Hematopoietic multipotent progenitor cell (in vitro differentiated cells): ENCODE results near the gene TCF19. TPM values are rescaled to one million over a fixed set of nuclear protein-coding genes. Genes with fewer than 3 reads are reported as not detected.

ENCODE experiments used
- DNase-seq, 3 donors: peaks; one replicate each; pipeline ENCODE4 v3.0.0-alpha.2; 2011 to 2015; ENCODE audit warnings: low read depth in 2 of 3, low spot score in 2 of 3
- small RNA-seq: library from RNA; depleted of rRNA; stranded (forward); fragments of <200 nt; gene quantifications from one replicate; pipeline ENCODE3, GENCODE V24; 2012
- total RNA-seq: library from RNA; depleted of rRNA; stranded (reverse); fragments of >200 nt; gene quantifications from one replicate; pipeline ENCODE4 v1.2.3, GENCODE V29; 2012

TCF19 gene
- total RNA-seq, 1 donor, result 12.4 TPM

DNA sequence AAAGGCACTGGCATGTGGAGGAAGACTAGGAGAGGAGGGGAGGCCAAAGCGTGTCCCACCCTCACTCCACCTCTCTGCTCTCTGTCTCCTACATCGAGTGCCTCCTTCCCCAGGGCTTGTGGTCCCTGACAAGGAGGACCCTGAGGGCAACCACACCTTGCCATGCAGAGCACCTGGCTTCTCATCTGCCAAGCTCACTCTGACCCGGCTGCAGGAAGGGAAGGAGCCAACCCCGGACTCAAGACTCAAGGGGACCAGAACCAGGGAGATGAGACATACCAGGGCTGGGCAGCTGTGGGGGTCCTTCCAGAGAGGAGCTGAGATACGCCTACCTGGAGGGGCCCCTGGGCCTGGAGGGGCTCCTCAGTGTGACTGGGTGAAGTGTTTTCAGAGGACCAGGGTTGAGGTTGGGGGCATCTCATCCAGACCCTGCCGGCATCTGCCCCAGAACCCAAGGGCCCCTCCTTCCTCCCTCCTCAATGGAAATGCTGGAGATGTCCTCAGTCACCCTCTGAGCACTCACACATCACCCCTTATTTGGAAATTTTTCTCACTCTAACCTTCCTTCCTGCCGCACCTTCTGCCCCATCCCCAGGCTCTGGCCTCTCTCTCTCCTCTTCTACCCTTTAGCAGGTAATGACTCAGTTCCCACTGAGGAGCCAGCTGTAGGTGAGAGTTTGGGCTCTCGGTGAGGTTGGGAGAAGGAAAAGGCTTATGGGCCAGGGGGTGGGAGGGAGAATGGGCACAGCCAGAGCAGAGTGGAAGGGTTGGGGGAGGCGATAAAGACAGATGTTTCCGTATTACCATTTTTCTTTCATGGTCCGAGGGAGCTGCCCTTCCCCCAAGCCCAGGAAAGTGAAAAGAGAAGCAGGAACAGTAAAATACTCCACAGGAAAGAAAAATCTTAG lies 44.1 kb downstream of the TCF19 start:
- peak in 2 of 3 donors; percentile 33 to 40 for DNase-seq

DNA sequence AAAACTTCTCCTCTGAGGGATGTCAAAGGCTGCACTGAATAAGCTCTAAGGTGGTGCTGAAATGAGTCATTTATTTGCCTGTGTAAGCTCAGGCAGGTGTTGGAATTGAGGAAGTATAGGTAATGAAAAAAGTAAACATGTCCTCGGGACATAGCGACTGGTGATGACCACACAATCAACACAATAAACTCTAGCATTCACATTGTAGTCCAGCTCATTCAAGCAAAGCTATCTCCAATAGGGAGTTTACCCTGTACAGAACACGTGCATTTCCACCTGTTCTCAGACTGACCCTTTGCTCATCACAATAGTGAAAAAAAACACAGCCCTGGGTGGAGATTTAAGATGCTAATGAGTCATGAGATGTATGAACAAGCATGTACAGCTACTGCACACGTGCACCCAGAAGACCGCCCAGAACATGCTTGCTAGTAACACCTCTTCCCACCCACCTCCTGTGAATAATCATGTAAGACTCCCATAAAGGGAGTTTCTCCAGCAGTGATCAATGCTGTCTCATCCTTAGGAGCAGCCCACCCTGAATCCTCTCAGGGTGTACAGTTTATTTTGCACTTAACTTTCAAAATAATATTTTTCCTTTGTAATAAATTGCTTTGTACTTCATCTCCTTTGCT lies 45.1 kb downstream of the TCF19 start:
- DNase-seq, result peak; percentile 38 to 79 (median 75)

DNA sequence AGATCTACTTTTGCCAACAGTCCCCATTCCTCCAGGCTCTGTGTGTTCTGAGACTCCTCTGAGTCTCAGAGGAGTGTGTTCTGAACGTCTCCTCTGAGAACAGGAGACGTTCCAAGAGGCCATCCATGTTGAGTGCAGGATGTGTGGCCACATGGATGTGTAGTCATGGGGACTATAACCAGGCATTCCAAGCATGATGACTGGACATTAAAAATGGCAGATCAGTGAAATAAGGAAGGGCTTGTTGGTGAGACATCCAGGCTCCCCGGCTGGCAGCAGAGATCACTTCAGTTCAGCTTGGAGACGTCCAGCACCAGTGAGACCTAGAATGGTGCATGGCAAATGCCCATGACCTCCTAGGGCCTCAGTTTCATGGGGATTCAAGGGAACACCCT lies 46.4 kb downstream of the TCF19 start:
- no peak for DNase-seq

DNA sequence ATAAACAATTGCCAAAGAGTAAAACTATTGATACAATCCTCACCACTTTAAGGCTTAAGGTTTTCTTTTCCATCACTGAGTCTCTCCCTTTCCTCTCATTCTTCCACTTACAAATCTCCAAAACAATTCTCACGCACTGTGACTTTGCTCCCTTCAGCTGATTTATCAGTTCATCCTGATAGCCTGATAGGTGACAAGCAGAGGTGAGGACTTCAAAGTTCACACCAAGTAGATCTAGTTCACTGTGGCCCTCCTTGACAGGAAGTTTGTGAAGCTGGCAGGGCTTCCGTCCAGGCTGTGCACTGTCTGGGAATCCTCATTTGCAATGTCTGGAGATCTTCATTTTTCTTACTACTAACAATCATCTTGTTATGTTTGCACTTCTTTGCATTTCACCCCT lies 47.2 kb downstream of the TCF19 start:
- no peak for DNase-seq

DNA sequence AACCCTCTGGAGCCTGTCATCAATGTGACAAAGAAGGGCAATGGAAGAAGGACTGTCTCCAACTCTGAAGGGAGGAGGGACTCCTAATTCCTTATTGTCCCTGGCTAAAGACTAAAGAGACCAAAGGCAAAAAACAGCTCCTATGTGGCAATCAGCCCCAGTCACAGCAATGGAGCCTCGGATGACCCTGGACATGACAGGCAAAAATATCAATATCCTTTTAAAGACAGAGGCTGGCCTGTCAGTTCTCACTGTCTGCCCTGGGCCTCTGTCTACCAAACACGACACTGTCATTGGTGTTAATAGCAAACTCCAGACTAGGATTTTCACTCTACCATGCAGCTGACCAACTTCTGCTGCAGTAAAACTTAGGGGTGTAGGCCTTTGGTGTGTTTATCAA lies 50.1 kb downstream of the TCF19 start:
- no peak for DNase-seq

DNA sequence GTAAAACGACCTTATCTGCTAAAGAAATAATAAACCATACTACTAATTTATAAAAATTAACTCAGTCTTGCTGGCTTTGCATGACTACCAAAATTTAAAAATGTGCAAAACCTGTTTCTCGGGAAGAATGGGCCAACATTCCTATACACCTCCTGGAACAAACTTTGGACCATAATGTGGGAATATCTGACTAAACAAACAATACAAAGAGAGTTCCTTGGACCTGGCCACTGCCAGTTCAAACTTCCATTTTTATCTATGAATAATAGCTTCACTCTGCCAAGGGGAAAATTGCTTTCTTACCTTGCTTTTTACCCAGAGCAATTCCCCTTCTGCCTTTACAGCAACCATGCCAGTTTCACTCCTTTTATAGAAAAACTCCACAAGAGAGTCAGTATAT lies 50.7 kb downstream of the TCF19 start:
- DNase-seq, result no peak

DNA sequence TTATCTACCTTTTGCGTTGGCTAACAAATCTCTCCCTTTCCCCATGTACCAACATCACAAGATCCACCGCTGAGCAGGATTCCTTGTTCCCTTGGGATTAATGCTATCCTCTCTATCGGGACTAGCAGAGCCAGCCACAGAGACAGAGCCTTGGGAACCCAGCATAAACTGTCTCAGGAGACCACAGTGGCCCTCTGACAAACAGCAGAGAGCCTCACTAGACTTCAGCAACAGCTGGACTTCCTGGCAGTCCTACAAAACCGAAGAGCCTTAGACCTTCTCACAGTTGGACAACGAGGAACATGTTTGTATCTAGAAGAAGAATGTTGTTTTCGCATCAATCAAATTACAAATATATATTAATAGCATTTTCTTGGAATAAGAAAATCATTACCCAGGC lies 51.7 kb downstream of the TCF19 start:
- DNase-seq, result no peak

DNA sequence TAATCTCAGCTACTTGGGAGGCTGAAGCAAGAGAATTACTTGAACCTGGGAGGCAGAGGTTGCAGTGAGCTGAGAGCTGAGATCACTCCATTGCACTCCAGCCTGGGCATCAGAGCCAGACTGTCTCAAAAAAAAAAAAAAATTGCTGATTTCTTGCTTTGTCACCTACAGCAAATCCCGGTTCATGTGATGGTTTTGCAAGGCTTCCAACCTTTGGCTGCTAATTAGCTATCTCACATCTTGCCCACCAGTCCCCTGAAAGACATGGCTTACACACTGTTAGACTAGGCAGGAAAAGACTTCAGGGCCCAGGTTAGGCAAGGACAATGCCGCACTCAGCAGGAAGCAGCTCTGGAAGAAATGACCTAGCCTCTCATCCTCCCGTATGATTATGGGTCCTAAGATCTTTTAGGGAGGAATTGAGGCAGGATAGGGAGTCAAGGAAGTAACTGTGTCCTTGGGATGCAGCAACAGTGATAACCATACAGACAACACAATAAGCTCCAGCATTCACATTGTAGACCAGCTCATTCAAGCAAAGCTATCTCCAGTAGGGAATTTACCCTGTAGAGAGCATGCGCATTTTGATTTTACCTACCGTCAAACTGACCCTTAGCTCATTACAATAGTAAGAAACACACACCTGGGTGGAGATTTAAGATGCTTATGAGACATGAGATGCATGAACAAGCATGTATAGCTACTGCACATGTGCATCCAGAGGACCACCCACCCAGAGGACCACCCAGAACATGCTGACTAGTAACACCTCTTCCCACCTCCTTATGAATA lies 52.5 kb downstream of the TCF19 start:
- DNase-seq, result no peak

Small RNA genes lying within 50 kb of the gene (small RNA-seq; reads per million reads assigned to genes)
- not detected for gene POLR2LP1

Other genes with a start within 250 kb of the TCF19 start
- gene VARS2, start 244.4 kb upstream of the TCF19 start, total RNA-seq, result 15.9 TPM
- not detected for gene SFTA2, start 226.4 kb upstream of the TCF19 start, total RNA-seq
- gene MUCL3, start 217.6 kb upstream of the TCF19 start, total RNA-seq, result not detected
- under 0.01 TPM for gene MUC21, start 174.9 kb upstream of the TCF19 start, total RNA-seq
- gene MUC22, start 148.1 kb upstream of the TCF19 start, total RNA-seq, result not detected
- gene C6orf15, start 46.0 kb upstream of the TCF19 start, total RNA-seq, result not detected
- 0.27 TPM for gene PSORS1C1, start 43.8 kb upstream of the TCF19 start, total RNA-seq
- gene CDSN, start 38.1 kb upstream of the TCF19 start, total RNA-seq, result under 0.01 TPM
- gene PSORS1C2, start 19.5 kb upstream of the TCF19 start, total RNA-seq, result not detected
- gene CCHCR1, start 787 bp upstream of the TCF19 start, total RNA-seq, result 21.8 TPM
- not detected for gene POU5F1, start 12.1 kb downstream of the TCF19 start, total RNA-seq
- gene HLA-C, start 113.5 kb downstream of the TCF19 start, total RNA-seq, result 1,739 TPM
- 2,264 TPM for gene HLA-B, start 198.6 kb downstream of the TCF19 start, total RNA-seq
- 15.9 TPM for gene MICA, start 245.0 kb downstream of the TCF19 start, total RNA-seq